Measurements from ENCODE around the gene CACNG4. TPM values are rescaled to one million over a fixed set of nuclear protein-coding genes. Genes with fewer than 3 reads are reported as not detected.

Gene CACNG4
- total RNA-seq, 4 donors from 2014 or later: 0.44 TPM; not detected in 3

GRCh38 chr17:67080804-67081203 lies 116.3 kb downstream of the CACNG4 start:
- TF ChIP-seq CTCF (IDR thresholded peaks at IDR 0.05): no peak
- TF ChIP-seq POLR2A (IDR thresholded peaks at IDR 0.05): no peak
- TF ChIP-seq EP300 (IDR thresholded peaks at IDR 0.05): no peak
- no peaks in the 10 kb centered on the region for H3K4me1 ChIP-seq
- no peak overlapping the region for H3K27ac ChIP-seq

GRCh38 chr17:67082107-67082506 lies 117.6 kb downstream of the CACNG4 start:
- WGBS, 2 donors: 73 to 83% methylated on average over 1 of the region's 1 CpG
- Histone ChIP-seq H3K36me3 (peaks cover 0 to 36% (median 8%) of the 10 kb centered on the region in 3 donors), H3K4me1 (no peaks in the 10 kb centered on the region), H3K4me3 (no peak overlapping the region), H3K27ac (no peak overlapping the region), H3K9me3 (no peaks in the 10 kb centered on the region), H3K27me3 (no peaks in the 10 kb centered on the region)
- no peak for DNase-seq (ENCODE audit: low spot score in 2 of 2)
- no peak for TF ChIP-seq CTCF (IDR thresholded peaks at IDR 0.05)
- TF ChIP-seq POLR2A (IDR thresholded peaks at IDR 0.05): no peak
- TF ChIP-seq EP300 (IDR thresholded peaks at IDR 0.05): no peak

More at GRCh38 chr17:67080804-67081203, 116.3 kb downstream of the CACNG4 start:
- no peak for DNase-seq (ENCODE audit: low spot score in 2 of 2)
- WGBS, 2 donors: 88 to 89% methylated on average over 2 of the region's 2 CpGs
- Histone ChIP-seq H3K36me3 (peaks cover 0 to 33% (median 8%) of the 10 kb centered on the region in 3 donors), H3K9me3 (no peaks in the 10 kb centered on the region), H3K27me3 (no peaks in the 10 kb centered on the region), H3K4me3 (no peak overlapping the region)

Other genes with a start within 250 kb of the CACNG4 start
- not detected for gene CACNG5, start 129.6 kb upstream of the CACNG4 start, total RNA-seq
- gene CACNG1, start 79.8 kb downstream of the CACNG4 start, total RNA-seq: not detected